SK-N-SH (cell line): ENCODE data around the gene BMI1. TPM values are rescaled to one million over a fixed set of nuclear protein-coding genes. Genes with fewer than 3 reads are reported as not detected.

Experiments used
- CTCF ChIA-PET: fragments of 300-600, 350-600 bp; formaldehyde crosslinking; extraction: SDS; loops from one replicate; lab custom pipeline; 2021; lab: Yijun Ruan, JAX
- POLR2A ChIA-PET: fragments of 350-600 bp; sonication (Branson Sonifier 250); formaldehyde crosslinking; extraction: SDS; loops from one replicate; lab custom pipeline; 2020; ENCODE audit warnings: antibody characterized with exemption, inconsistent platforms; lab: Yijun Ruan, JAX
- DNase-seq: peaks from one replicate; pipeline ENCODE4 v3.0.0; 2012
- H2AFZ ChIP-seq: fragments of 200-600 bp; sonication (generic); 2 replicates; pipeline ENCODE4 v1.8.1; 2016; ENCODE audit warnings: antibody characterized with exemption, mild to moderate bottlenecking, low read depth
- H3F3A ChIP-seq: fragments of 200-600 bp; sonication (generic); replicated peaks from 2 replicates; pipeline ENCODE3; 2016; ENCODE audit warnings: antibody characterized with exemption, mild to moderate bottlenecking; ENCODE audit not compliant: insufficient read depth
- H3K27ac ChIP-seq, 2 experiments: fragments of 200-500 bp in 1 of 2; fragments of 200-600 bp in 1 of 2; sonication (Bioruptor generic) in 1 of 2; sonication (generic), shearing (Covaris generic) in 1 of 2; 2 replicates each; pipeline versions ENCODE4 v1.5.1 to v1.6.1; 2014 to 2016; ENCODE audit warnings: low read depth in 2 of 2, inconsistent platforms in 1 of 2, low read length in 1 of 2, mild to moderate bottlenecking in 1 of 2, mixed read lengths in 1 of 2
- H3K27me3 ChIP-seq: fragments of 200-600 bp; sonication (generic), shearing (Covaris generic); 2 replicates; pipeline ENCODE4 v1.6.1; 2016; ENCODE audit warnings: mixed run types; ENCODE audit not compliant: insufficient read depth
- H3K36me3 ChIP-seq, 2 experiments: fragments of 200-500 bp in 1 of 2; fragments of 200-600 bp in 1 of 2; sonication (Bioruptor generic) in 1 of 2; sonication (generic) in 1 of 2; replicated peaks in 1 of 2; 2 replicates each; pipeline versions ENCODE3 to v1.5.1; 2014 to 2016; ENCODE audit warnings: low read length in 1 of 2, mild to moderate bottlenecking in 1 of 2; ENCODE audit not compliant: insufficient read depth in 2 of 2, control insufficient read depth in 1 of 2
- H3K4me1 ChIP-seq, 2 experiments: fragments of 200-500 bp in 1 of 2; fragments of 200-600 bp in 1 of 2; sonication (Bioruptor generic) in 1 of 2; sonication (generic), shearing (Covaris generic) in 1 of 2; 2 replicates each; pipeline versions ENCODE4 v1.5.1 to v1.6.1; 2014 to 2016; ENCODE audit warnings: low read depth in 1 of 2, low read length in 1 of 2, mixed run types in 1 of 2; ENCODE audit not compliant: insufficient read depth in 2 of 2, control insufficient read depth in 1 of 2
- H3K4me2 ChIP-seq: fragments of 200-600 bp; sonication (generic), shearing (Covaris generic); 2 replicates; pipeline ENCODE4 v1.6.1; 2017; ENCODE audit warnings: mixed run types
- H3K4me3 ChIP-seq, 2 experiments: fragments of 200-500 bp in 1 of 2; fragments of 200-600 bp in 1 of 2; sonication (Bioruptor generic) in 1 of 2; sonication (generic), shearing (Covaris generic) in 1 of 2; 2 replicates each; pipeline versions ENCODE4 v1.5.1 to v1.8.1; 2014 to 2016; ENCODE audit warnings: low read depth in 2 of 2, inconsistent platforms in 1 of 2, low read length in 1 of 2, mild to moderate bottlenecking in 1 of 2, mixed read lengths in 1 of 2, moderate library complexity in 1 of 2
- H3K79me2 ChIP-seq: fragments of 200-600 bp; sonication (generic); 2 replicates; pipeline ENCODE4 v1.8.1; 2017; ENCODE audit warnings: mild to moderate bottlenecking; ENCODE audit not compliant: insufficient read depth
- H3K9ac ChIP-seq: fragments of 200-600 bp; sonication (generic); 2 replicates; pipeline ENCODE4 v1.6.1; 2017; ENCODE audit warnings: mixed run types
- H3K9me2 ChIP-seq: fragments of 200-600 bp; sonication (generic); 2 replicates; pipeline ENCODE4 v1.6.1; 2017; ENCODE audit warnings: mixed run types
- H3K9me3 ChIP-seq: fragments of 200-600 bp; sonication (generic); 2 replicates; pipeline ENCODE4 v1.6.1; 2017; ENCODE audit warnings: mixed run types, mild to moderate bottlenecking, moderate library complexity
- H4K20me1 ChIP-seq: fragments of 200-600 bp; sonication (generic); 2 replicates; pipeline ENCODE4 v1.6.1; 2017; ENCODE audit warnings: mild to moderate bottlenecking, mixed run types; ENCODE audit not compliant: insufficient read depth
- CHD2 ChIP-seq: fragments of 150-350 bp; IDR thresholded peaks from 2 replicates; pipeline ENCODE4 v1.6.1; 2018; ENCODE audit warnings: low read length; ENCODE audit not compliant: partially characterized antibody
- EP300 ChIP-seq, 2 experiments: IDR thresholded peaks; 2 replicates each; pipeline versions ENCODE4 v1.4.0 to v1.6.1; 2012; ENCODE audit warnings: borderline replicate concordance in 1 of 2, low read depth in 1 of 2, low read length in 1 of 2
- EZH2phosphoT487 ChIP-seq: fragments of 200-600 bp; sonication (generic); IDR thresholded peaks from 2 replicates; pipeline ENCODE4 v1.6.1; 2017; ENCODE audit warnings: low read depth, mixed run types, mild to moderate bottlenecking, antibody characterized with exemption, moderate library complexity, borderline replicate concordance
- FOSL2 ChIP-seq: IDR thresholded peaks from 2 replicates; pipeline ENCODE4 v1.4.0; 2012; ENCODE audit warnings: low read depth, mild to moderate bottlenecking, moderate library complexity, borderline replicate concordance
- FOXJ3 ChIP-seq: sonication (generic); formaldehyde crosslinking; IDR thresholded peaks from 2 replicates; pipeline ENCODE4 v1.5.1; 2020; ENCODE audit warnings: mild to moderate bottlenecking, missing genetic modification reagents
- FOXM1 ChIP-seq: IDR thresholded peaks from 2 replicates; pipeline ENCODE4 v1.4.0; 2012; ENCODE audit warnings: low read depth, mild to moderate bottlenecking
- GATA2 ChIP-seq: sonication (generic); formaldehyde crosslinking; IDR thresholded peaks from 2 replicates; pipeline ENCODE4 v1.5.0; 2020; ENCODE audit warnings: mild to moderate bottlenecking, missing genetic modification reagents
- JUND ChIP-seq: IDR thresholded peaks from 2 replicates; pipeline ENCODE4 v1.4.0; 2012
- MEF2A ChIP-seq: IDR thresholded peaks from 2 replicates; pipeline ENCODE4 v1.4.0; 2012; ENCODE audit warnings: low read depth, borderline replicate concordance
- RCOR1 ChIP-seq: fragments of 150-350 bp; IDR thresholded peaks from 2 replicates; pipeline ENCODE4 v1.6.1; 2017; ENCODE audit warnings: antibody characterized with exemption, low read length
- SIN3A ChIP-seq: IDR thresholded peaks from 2 replicates; pipeline ENCODE4 v1.6.1; 2012; ENCODE audit warnings: low read depth, mild to moderate bottlenecking, low read length, moderate library complexity, borderline replicate concordance
- TEAD4 ChIP-seq: IDR thresholded peaks from 2 replicates; pipeline ENCODE4 v1.4.0; 2012; ENCODE audit warnings: mild to moderate bottlenecking, borderline replicate concordance; ENCODE audit not compliant: insufficient read depth
- WGBS: methylation state at CpG from one replicate; pipeline ENCODE4 v1.1.6; 2017; ENCODE audit warnings: low lambda C conversion rate; 5-methylcytosine and 5-hydroxymethylcytosine counted together
- polyA plus RNA-seq, 3 experiments: library from polyadenylated mRNA; depleted of rRNA; stranded (reverse); fragments of >200 nt; gene quantifications; 2 replicates each; pipeline ENCODE4 v1.2.3, GENCODE V29; 2012
- TF ChIP-seq, protein P1 (sequence below): IDR thresholded peaks from 2 replicates; pipeline ENCODE4 v1.6.1; 2012; ENCODE audit warnings: mild to moderate bottlenecking, low read depth, low read length, moderate library complexity
- TF ChIP-seq, protein P2 (sequence below): fragments of 150-350 bp; IDR thresholded peaks from 2 replicates; pipeline ENCODE4 v1.6.1; 2017; ENCODE audit warnings: antibody characterized with exemption, low read length, low read depth, borderline replicate concordance
- TF ChIP-seq, protein P3 (sequence below): fragments of 200-600 bp; sonication (generic); IDR thresholded peaks from 2 replicates; pipeline ENCODE4 v1.6.1; 2017; ENCODE audit warnings: antibody characterized with exemption, mild to moderate bottlenecking, moderate library complexity
- TF ChIP-seq, protein P4 (sequence below): IDR thresholded peaks from 2 replicates; pipeline ENCODE4; 2012
- TF ChIP-seq, protein P5 (sequence below): IDR thresholded peaks from 2 replicates; pipeline ENCODE4 v1.4.0; 2012; ENCODE audit warnings: low read depth
- TF ChIP-seq, protein P6 (sequence below): IDR thresholded peaks from 2 replicates; pipeline ENCODE4 v1.4.0; 2012; ENCODE audit warnings: low read depth, borderline replicate concordance

Gene BMI1
- polyA plus RNA-seq, 1 of the 3 experiments (the other 2 are of a cell fraction): 15.5 TPM

DNA sequence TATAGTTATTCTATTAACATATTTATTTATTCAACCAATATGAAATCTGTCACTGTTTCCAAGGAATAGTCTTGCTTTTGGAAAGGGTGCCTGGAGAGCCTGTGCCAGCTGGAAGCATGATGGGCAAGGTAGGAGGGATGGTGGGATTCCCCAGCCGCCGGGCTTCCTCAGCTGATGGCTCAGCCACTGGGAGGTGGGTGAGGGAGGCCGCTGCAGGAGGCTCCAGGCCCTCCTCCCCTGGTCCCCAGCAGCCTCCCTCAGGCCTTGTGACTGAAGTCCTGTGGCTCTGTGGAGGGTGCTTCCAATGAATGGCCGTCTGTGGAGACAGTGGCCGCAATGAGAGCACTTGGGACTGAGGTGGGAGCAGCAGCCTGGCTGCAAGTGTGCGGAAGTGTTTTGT lies 51.4 kb downstream of the BMI1 start:
- H3K9me3 ChIP-seq: no peaks in the 10 kb centered on the region
- no peak for DNase-seq
- no peaks in the 10 kb centered on the region for H3K36me3 ChIP-seq
- CTCF ChIA-PET: no interaction called here
- POLR2A ChIA-PET: no interaction called here
- no peak overlapping the region for H2AFZ ChIP-seq
- no peaks in the 10 kb centered on the region for H3K27me3 ChIP-seq
- H3K27ac ChIP-seq: no peak overlapping the region
- no peak overlapping the region for H3K9ac ChIP-seq
- no peaks in the 10 kb centered on the region for H3K79me2 ChIP-seq
- no peaks in the 10 kb centered on the region for H3K4me1 ChIP-seq
- TF ChIP-seq FOXJ3 (CRISPR knock-in tag) (no peak), RCOR1 (no peak), FOSL2 (no peak), FOXM1 (no peak)
- no peak overlapping the region for H3K4me2 ChIP-seq
- H3K4me3 ChIP-seq: no peak overlapping the region
- H3F3A ChIP-seq: no peaks in the 10 kb centered on the region
- H3K9me2 ChIP-seq: no peaks in the 10 kb centered on the region
- 78% methylated on average over 6 of the region's 6 CpGs for WGBS
- no peaks in the 10 kb centered on the region for H4K20me1 ChIP-seq

DNA sequence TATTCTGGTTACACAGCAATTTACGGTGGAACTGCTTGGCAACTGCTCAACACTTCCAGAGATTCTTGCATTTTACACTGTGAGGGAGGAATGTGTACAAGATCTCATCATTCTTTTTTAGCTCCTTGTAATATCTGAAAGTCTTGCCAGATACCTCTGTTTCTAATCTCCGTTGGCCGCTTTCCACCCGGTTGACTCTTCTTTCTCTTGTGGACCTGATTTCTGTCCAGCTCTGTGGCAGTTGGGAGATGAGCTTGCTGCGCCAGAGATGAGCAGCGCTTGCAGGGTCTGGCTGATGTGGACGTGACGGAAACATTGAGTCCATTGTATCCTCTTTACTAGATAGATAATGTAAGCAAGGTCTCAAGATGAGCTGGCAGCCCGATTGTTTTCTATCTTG lies 52.0 kb downstream of the BMI1 start:
- Histone ChIP-seq H3K4me1 (no peaks in the 10 kb centered on the region), H4K20me1 (no peaks in the 10 kb centered on the region), H3K9me3 (no peaks in the 10 kb centered on the region), H2AFZ (no peak overlapping the region), H3K9ac (no peak overlapping the region), H3F3A (no peaks in the 10 kb centered on the region), H3K27me3 (no peaks in the 10 kb centered on the region), H3K27ac (no peak overlapping the region), H3K4me3 (no peak overlapping the region), H3K4me2 (no peak overlapping the region), H3K79me2 (no peaks in the 10 kb centered on the region), H3K36me3 (no peaks in the 10 kb centered on the region), H3K9me2 (no peaks in the 10 kb centered on the region)
- TF ChIP-seq, protein P1, sequence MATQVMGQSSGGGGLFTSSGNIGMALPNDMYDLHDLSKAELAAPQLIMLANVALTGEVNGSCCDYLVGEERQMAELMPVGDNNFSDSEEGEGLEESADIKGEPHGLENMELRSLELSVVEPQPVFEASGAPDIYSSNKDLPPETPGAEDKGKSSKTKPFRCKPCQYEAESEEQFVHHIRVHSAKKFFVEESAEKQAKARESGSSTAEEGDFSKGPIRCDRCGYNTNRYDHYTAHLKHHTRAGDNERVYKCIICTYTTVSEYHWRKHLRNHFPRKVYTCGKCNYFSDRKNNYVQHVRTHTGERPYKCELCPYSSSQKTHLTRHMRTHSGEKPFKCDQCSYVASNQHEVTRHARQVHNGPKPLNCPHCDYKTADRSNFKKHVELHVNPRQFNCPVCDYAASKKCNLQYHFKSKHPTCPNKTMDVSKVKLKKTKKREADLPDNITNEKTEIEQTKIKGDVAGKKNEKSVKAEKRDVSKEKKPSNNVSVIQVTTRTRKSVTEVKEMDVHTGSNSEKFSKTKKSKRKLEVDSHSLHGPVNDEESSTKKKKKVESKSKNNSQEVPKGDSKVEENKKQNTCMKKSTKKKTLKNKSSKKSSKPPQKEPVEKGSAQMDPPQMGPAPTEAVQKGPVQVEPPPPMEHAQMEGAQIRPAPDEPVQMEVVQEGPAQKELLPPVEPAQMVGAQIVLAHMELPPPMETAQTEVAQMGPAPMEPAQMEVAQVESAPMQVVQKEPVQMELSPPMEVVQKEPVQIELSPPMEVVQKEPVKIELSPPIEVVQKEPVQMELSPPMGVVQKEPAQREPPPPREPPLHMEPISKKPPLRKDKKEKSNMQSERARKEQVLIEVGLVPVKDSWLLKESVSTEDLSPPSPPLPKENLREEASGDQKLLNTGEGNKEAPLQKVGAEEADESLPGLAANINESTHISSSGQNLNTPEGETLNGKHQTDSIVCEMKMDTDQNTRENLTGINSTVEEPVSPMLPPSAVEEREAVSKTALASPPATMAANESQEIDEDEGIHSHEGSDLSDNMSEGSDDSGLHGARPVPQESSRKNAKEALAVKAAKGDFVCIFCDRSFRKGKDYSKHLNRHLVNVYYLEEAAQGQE: no peak
- TF ChIP-seq GATA2 (CRISPR knock-in tag) (no peak), FOXJ3 (CRISPR knock-in tag) (no peak), EP300 (IDR thresholded peaks at IDR 0.05; ENCODE audit: borderline replicate concordance in 1 of 2, low read depth in 1 of 2, low read length in 1 of 2) (no peak), TEAD4 (no peak), MEF2A (no peak), EZH2phosphoT487 (no peak), JUND (no peak), CHD2 (no peak), SIN3A (no peak), FOXM1 (no peak)
- TF ChIP-seq, protein P2, sequence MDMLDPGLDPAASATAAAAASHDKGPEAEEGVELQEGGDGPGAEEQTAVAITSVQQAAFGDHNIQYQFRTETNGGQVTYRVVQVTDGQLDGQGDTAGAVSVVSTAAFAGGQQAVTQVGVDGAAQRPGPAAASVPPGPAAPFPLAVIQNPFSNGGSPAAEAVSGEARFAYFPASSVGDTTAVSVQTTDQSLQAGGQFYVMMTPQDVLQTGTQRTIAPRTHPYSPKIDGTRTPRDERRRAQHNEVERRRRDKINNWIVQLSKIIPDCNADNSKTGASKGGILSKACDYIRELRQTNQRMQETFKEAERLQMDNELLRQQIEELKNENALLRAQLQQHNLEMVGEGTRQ: no peak
- TF ChIP-seq, protein P3, sequence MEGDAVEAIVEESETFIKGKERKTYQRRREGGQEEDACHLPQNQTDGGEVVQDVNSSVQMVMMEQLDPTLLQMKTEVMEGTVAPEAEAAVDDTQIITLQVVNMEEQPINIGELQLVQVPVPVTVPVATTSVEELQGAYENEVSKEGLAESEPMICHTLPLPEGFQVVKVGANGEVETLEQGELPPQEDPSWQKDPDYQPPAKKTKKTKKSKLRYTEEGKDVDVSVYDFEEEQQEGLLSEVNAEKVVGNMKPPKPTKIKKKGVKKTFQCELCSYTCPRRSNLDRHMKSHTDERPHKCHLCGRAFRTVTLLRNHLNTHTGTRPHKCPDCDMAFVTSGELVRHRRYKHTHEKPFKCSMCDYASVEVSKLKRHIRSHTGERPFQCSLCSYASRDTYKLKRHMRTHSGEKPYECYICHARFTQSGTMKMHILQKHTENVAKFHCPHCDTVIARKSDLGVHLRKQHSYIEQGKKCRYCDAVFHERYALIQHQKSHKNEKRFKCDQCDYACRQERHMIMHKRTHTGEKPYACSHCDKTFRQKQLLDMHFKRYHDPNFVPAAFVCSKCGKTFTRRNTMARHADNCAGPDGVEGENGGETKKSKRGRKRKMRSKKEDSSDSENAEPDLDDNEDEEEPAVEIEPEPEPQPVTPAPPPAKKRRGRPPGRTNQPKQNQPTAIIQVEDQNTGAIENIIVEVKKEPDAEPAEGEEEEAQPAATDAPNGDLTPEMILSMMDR: no peak
- TF ChIP-seq, protein P4, sequence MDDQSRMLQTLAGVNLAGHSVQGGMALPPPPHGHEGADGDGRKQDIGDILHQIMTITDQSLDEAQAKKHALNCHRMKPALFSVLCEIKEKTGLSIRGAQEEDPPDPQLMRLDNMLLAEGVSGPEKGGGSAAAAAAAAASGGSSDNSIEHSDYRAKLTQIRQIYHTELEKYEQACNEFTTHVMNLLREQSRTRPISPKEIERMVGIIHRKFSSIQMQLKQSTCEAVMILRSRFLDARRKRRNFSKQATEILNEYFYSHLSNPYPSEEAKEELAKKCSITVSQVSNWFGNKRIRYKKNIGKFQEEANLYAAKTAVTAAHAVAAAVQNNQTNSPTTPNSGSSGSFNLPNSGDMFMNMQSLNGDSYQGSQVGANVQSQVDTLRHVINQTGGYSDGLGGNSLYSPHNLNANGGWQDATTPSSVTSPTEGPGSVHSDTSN: no peak
- TF ChIP-seq, protein P5, sequence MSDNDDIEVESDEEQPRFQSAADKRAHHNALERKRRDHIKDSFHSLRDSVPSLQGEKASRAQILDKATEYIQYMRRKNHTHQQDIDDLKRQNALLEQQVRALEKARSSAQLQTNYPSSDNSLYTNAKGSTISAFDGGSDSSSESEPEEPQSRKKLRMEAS: no peak
- TF ChIP-seq, protein P6, sequence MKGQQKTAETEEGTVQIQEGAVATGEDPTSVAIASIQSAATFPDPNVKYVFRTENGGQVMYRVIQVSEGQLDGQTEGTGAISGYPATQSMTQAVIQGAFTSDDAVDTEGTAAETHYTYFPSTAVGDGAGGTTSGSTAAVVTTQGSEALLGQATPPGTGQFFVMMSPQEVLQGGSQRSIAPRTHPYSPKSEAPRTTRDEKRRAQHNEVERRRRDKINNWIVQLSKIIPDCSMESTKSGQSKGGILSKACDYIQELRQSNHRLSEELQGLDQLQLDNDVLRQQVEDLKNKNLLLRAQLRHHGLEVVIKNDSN: no peak
- WGBS: 84% methylated on average over 9 of the region's 9 CpGs
- CTCF ChIA-PET: no interaction called here
- DNase-seq: no peak
- POLR2A ChIA-PET: no interaction called here
